GM12891 (cell line): Measurements from ENCODE around the gene ADAMTS5.

Experiments
- POLR2A ChIP-seq: IDR thresholded peaks from 2 replicates; pipeline ENCODE4 v1.6.1; 2011; ENCODE audit warnings: low read depth, low read length, control low read depth
- POLR2AphosphoS5 ChIP-seq: IDR thresholded peaks from 2 replicates; pipeline ENCODE4 v1.6.1; 2011; ENCODE audit warnings: low read depth, low read length, control low read depth
- POU2F2 ChIP-seq: IDR thresholded peaks from 2 replicates; pipeline ENCODE4 v1.6.1; 2011; ENCODE audit warnings: low read depth, mild to moderate bottlenecking, control low read depth, low read length, moderate library complexity
- SPI1 ChIP-seq: IDR thresholded peaks from 2 replicates; pipeline ENCODE4 v1.6.1; 2011; ENCODE audit warnings: low read depth, low read length, control low read depth
- TAF1 ChIP-seq: IDR thresholded peaks from 2 replicates; pipeline ENCODE4 v1.6.1; 2011; ENCODE audit warnings: low read depth, low read length, control low read depth

DNA sequence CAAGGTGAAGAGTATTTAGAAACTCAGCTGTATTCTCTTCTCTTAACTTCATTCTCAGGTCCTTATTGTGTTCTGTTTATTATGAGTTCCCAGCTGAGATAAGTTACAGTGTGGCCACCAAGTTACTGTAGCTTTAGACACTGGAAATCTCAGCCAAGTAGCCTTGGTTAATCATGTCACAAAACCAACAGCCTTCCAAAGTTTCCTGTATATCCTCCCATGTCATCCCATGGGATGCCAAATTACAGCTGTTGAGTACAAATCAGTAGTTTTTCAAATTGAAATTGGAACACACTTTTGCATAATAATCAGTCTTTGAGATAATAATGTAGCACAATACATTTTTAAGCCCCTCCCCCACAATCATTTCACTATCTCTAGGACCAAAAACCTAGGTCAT is 10.7 kb downstream of the ADAMTS5 start:
- TF ChIP-seq POLR2A (no peak), POLR2AphosphoS5 (no peak), POU2F2 (no peak), TAF1 (no peak), SPI1 (no peak)
